GM21447 (cell line): ENCODE results near the gene CALML5.

Source experiments
- ATAC-seq: cut with Tn5 transposase; IDR thresholded peaks from one replicate; pipeline ENCODE4 v1.9.1; 2021; ENCODE audit not compliant: unreplicated experiment

Gene CALML5

GRCh38 chr10:5533098-5533731 is 33.8 kb upstream of the CALML5 start:
- no peak for ATAC-seq

- ATAC-seq: no peak
Observed at GRCh38 chr10:5532618-5533097, 33.3 kb upstream of the CALML5 start.

GRCh38 chr10:5532307-5532605 is 32.9 kb upstream of the CALML5 start:
- ATAC-seq: no peak

GRCh38 chr10:5531558-5532306 is 32.4 kb upstream of the CALML5 start:
- ATAC-seq: no peak

GRCh38 chr10:5530846-5531557 is 31.6 kb upstream of the CALML5 start:
- no peak for ATAC-seq

GRCh38 chr10:5530412-5530806 is 31.0 kb upstream of the CALML5 start:
- no peak for ATAC-seq

GRCh38 chr10:5529702-5530411 is 30.5 kb upstream of the CALML5 start:
- no peak for ATAC-seq

GRCh38 chr10:5528989-5529701 is 29.8 kb upstream of the CALML5 start:
- ATAC-seq: no peak

GRCh38 chr10:5527332-5528200 is 28.2 kb upstream of the CALML5 start:
- no peak for ATAC-seq

- no peak for ATAC-seq
Observed at GRCh38 chr10:5526691-5527331, 27.4 kb upstream of the CALML5 start.

- no peak for ATAC-seq
Observed at GRCh38 chr10:5525561-5526341, 26.4 kb upstream of the CALML5 start.

- no peak for ATAC-seq
Observed at GRCh38 chr10:5524641-5525560, 25.5 kb upstream of the CALML5 start, which contains the start of gene CALML3. TSS of gene CALML3 (plus strand) at chr10:5524961. CDS start at chr10:5525086, 125 bp downstream.

- ATAC-seq: no peak
Observed at GRCh38 chr10:5523796-5524574, 24.6 kb upstream of the CALML5 start.

GRCh38 chr10:5522913-5523560 is 23.7 kb upstream of the CALML5 start:
- no peak for ATAC-seq

GRCh38 chr10:5519054-5519453 is 19.7 kb upstream of the CALML5 start:
- ATAC-seq: no peak

GRCh38 chr10:5518143-5518542 is 18.8 kb upstream of the CALML5 start:
- no peak for ATAC-seq
